GM19397 (cell line): ENCODE data around the gene HMCES.
"Not testable (repeated sequence)": the region's sequence is repeated elsewhere in the genome, so short reads cannot be mapped to it uniquely, and the experiment has no call there.

Source experiments
- ATAC-seq: cut with Tn5 transposase; IDR thresholded peaks from one replicate; pipeline ENCODE4 v1.9.1; 2021; ENCODE audit warnings: mild to moderate bottlenecking, moderate library complexity; ENCODE audit not compliant: unreplicated experiment

HMCES gene

GRCh38 chr3:129278439-129278965, at the start of gene HMCES:
HMCES (plus strand) TSS chr3:129278870; CDS start chr3:129279733, 863 bp downstream.
- ATAC-seq: peak; percentile 59

DNA sequence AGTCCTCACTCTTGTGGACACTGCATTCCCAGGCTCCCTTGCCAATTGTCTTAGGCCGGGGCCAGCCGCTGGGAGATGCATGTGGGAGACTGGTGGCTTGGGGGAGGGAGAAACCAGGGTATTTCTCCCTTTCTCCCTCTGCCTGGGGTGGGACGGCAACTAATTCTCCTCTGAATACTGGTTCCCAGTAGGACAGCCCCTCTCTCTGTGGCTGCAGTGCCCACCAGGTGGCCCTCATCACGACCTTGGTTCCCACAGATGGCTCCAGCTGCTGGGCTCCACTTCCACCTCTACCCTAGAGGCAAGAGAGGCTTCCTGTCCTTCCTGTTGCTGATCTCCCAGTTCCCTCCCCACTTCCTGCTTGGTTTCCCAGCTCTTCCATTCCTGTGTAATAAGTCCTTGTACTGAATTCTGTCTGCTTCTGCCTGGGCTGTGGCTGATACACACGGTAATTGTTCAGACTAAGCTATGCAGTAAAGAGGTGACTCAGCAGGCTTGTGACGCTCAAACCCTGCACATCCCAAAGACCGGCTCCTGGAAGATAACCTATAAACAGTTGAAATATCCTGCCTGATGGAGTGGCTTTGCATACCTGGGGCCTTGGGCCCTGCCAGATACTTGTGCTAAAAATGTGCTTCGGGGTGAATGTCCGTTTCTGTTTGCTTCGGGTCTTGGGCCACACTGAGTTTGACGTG, 49.6 kb upstream of the HMCES start:
- ATAC-seq: no peak

- no peak for ATAC-seq
These were observed 48.2 kb upstream of the HMCES start for GRCh38 chr3:129230311-129231019.

DNA sequence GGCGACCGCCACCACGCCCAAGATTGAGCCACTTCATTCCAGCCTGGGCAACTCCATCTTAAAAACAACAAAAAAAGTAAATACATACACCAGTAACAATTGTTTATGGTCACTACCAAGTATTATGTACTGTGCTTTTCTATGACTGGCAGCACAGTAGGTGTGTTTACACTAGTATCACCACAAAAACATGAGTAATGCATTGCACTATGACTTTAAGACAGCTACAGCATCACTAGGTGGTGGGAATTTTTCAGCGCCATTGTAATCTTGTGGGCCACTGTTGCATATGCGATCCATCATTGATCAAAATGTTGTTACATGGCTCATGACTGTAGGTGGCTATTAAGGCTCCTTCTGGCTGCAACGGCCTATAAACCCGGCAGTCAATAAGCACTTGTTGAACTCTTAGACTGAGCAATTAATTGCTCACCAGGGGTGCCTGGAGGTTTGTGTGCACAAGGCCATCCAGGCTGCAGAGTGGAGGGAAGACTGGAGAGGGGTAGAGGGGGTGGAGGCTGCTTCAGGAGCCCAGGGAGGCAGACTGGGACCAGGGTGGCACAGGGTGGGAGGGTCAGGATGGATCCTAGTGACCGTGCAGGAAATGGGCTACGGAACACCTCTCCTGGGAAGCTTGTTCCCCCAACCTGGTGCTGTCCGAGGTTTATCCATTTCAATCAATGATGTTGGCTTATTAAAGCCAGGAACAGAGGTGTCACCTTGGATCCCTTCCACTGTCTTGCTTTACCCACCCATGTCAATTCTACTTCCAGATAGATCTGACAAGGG, 47.1 kb upstream of the HMCES start:
- no peak for ATAC-seq

DNA sequence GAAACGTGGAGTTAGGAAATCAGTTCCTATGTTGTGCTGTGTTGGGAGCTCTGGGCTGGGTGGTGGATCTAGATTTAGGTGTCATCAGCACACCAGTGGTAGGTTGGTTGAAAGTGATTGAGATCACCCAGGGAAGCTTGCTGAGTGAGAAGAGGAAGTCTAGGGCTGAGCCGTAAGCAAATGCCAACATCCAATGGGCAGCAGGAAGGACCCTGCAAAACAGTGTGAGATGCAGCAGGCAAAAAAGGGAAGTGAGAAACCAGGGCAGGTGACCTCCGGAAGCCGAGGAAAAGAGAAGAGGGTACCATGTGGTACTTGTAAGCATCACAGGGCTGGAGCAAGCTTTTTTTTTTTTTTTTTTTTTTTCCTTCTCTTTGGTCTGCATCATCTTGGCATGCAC, 45.1 kb upstream of the HMCES start:
- ATAC-seq: peak; percentile 89

DNA sequence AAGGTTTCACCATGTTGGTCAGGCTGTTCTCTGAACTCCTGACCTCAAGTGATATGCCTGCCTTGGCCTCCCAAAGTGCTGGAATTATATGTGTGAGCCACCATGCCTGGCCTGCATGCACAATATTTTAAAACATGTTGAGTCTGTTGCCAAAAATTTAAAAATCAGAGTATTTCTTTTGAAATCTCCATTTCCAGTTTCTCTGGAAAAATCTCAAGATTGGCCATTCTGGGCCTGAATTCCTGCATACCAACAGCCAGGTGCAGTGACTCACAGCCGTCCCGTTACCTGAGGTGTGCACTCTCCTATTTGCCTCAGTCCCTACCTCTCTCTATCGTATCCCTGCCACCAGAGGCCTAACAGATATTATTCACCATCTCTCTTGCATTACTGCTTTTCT, 44.2 kb upstream of the HMCES start:
- ATAC-seq: no peak

- ATAC-seq: no peak
These were observed 43.2 kb upstream of the HMCES start for GRCh38 chr3:129235344-129235917.

- ATAC-seq: no peak
These were observed 39.5 kb upstream of the HMCES start for GRCh38 chr3:129238945-129239705.

DNA sequence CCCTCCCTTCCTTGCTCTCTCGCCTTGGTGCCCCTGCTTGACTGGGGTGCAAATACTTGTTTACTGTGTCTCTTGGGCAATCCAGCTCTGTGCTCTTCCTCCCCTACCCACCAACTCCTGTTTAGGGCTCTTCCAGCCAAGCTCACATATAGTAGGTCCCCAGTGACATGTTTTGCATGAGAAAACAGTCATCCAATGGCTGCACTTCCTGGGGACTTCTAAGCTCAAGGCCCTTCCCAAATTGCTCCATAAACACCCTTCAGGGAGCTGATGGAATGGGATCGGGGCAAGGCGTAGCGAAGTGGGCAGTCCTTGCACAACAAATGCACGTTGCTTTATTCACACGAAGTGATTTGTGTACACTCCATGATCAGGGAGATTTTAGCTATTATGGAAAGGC, 38.7 kb upstream of the HMCES start:
- no peak for ATAC-seq

DNA sequence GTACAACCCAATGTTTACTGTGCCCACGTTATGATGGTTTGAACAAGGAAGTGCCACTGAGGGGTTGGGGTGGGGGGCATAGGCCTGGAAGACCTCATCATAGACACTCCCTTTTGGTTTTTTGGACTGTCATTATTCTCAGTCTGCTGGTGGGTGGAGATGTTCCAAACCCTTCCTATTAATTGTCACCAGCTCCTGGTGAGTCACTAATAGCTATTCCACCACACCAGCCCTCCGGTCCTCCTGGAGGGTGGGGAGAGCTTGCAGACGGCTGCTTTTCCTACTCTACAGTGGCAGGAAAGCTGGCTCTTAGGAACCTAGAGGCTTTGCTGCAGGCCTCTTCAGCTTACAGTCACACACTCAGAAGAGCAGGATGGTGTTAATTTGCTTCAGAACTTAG, 38.2 kb upstream of the HMCES start:
- ATAC-seq: no peak

DNA sequence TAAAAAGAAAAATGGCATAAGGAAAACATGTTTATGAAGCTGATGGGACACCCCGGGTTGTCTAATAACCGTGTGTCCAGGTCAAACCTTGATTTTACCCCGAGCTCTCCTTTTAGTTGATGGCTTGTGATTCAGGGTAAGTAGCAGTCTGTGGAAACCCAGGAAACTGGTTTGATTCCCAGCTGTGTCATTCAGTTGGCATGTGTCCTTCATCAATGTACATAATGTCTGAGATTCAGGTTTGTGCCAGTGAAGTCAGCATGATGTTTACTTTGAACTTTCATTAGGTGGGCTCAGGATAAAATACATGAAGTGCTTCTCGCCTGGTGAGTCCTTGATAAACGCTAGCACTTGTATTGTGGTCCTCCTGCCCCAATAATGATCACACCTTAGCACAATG, 33.5 kb upstream of the HMCES start:
- ATAC-seq: no peak

GRCh38 chr3:129245641-129246306, 32.9 kb upstream of the HMCES start:
- ATAC-seq: not testable (repeated sequence)

- no peak for ATAC-seq
These were observed 32.0 kb upstream of the HMCES start for GRCh38 chr3:129246636-129247035.

GRCh38 chr3:129248286-129248979, 30.2 kb upstream of the HMCES start:
- no peak for ATAC-seq

- ATAC-seq: peak; percentile 88
These were observed 29.2 kb upstream of the HMCES start, which contains the start of gene COPG1 for GRCh38 chr3:129249284-129250065. COPG1 (plus strand) TSS chr3:129249606; CDS start chr3:129249710, 104 bp downstream.

- no peak for ATAC-seq
These were observed 25.9 kb upstream of the HMCES start for GRCh38 chr3:129252748-129253147.

- no peak for ATAC-seq
These were observed 24.0 kb upstream of the HMCES start for GRCh38 chr3:129254536-129255230.

DNA sequence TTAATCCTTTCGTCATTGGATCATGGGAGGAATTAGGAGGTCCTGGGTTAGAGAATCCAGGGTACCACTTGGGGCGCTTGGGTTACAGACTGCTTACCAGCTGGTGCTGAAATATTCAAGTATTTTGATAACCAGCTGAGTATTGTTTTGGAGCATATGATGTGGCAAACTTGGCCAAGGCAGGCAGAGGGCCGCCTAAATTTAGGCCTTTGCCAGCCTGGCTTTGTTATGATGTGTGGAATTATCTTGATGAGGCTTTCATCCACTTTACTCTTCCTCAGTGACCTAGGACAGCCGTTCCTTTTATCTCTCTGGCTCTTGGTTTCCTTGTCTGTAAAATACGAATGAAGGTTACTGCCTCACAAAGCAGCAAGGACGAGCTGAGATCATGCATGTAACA, 22.4 kb upstream of the HMCES start:
- ATAC-seq: no peak
